ENCODE results near the gene RPP21.

The RPP21 gene

DNA sequence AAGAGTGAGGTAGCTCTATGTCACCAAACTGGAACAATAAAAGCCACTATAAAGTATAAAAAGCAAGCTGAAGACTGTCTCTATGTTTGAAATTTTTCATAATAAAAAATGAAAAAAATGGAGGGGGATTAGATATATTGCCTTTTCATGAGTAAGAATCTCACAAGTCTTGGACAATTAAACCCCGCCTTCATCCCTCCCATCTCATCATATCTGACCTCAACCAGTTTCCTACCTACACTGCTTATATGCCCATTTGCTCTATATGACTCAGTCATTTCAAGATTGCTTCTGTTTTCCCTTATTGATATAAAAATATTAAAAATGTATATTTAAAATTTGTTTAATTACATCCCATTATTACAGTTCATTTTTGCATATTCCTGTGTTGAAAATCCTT is 21.1 kb upstream of the RPP21 start:
- peaks cover 0 to 9% of the 10 kb centered on the region in 2 experiments; a peak in 1 of 3 replicates for H3K36me3 ChIP-seq (ENCODE audit: control insufficient read depth in 2 of 2, insufficient read depth in 1 of 2, low read length in 2 of 2)
- CTCF ChIA-PET: interaction anchor here (1.0 to 1.5 kb wide), 3 partner anchors 34 to 105 kb away, joined by 3 to 6 read pairs (median 3); no protein-coding TSS in a partner anchor
- TF ChIP-seq ZNF768 (tag by site-specific recombination; IDR thresholded peaks at IDR 0.05): no peak
- TF ChIP-seq ZNF19 (tag by site-specific recombination; IDR thresholded peaks at IDR 0.05; ENCODE audit: low read depth): no peak
- TF ChIP-seq ZNF580 (tag by site-specific recombination; IDR thresholded peaks at IDR 0.05): no peak
- no peak for TF ChIP-seq ZSCAN23 (tag by site-specific recombination; IDR thresholded peaks at IDR 0.05)
- no peak for TF ChIP-seq ZNF280C (tag by site-specific recombination; IDR thresholded peaks at IDR 0.05)
- no peak for TF ChIP-seq ZBTB8A (tag by site-specific recombination; IDR thresholded peaks at IDR 0.05)
- no peak for TF ChIP-seq ZNF184 (tag by site-specific recombination; IDR thresholded peaks at IDR 0.05)
- TF ChIP-seq ZNF610 (tag by site-specific recombination; IDR thresholded peaks at IDR 0.05; ENCODE audit: borderline replicate concordance): no peak
- no peak for TF ChIP-seq SP2 (tag by site-specific recombination; IDR thresholded peaks at IDR 0.05)
- no peak for TF ChIP-seq ZNF239 (tag by site-specific recombination; IDR thresholded peaks at IDR 0.05)
- TF ChIP-seq GLIS2 (tag by site-specific recombination; IDR thresholded peaks at IDR 0.05): no peak
- no peak for TF ChIP-seq PRDM1 (tag by site-specific recombination; IDR thresholded peaks at IDR 0.05)
- TF ChIP-seq ZNF521 (tag by site-specific recombination; IDR thresholded peaks at IDR 0.05): no peak
- no peak for TF ChIP-seq ZNF707 (tag by site-specific recombination; IDR thresholded peaks at IDR 0.05)
- TF ChIP-seq, protein P1, sequence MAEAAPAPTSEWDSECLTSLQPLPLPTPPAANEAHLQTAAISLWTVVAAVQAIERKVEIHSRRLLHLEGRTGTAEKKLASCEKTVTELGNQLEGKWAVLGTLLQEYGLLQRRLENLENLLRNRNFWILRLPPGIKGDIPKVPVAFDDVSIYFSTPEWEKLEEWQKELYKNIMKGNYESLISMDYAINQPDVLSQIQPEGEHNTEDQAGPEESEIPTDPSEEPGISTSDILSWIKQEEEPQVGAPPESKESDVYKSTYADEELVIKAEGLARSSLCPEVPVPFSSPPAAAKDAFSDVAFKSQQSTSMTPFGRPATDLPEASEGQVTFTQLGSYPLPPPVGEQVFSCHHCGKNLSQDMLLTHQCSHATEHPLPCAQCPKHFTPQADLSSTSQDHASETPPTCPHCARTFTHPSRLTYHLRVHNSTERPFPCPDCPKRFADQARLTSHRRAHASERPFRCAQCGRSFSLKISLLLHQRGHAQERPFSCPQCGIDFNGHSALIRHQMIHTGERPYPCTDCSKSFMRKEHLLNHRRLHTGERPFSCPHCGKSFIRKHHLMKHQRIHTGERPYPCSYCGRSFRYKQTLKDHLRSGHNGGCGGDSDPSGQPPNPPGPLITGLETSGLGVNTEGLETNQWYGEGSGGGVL (tag by site-specific recombination; IDR thresholded peaks at IDR 0.05): no peak
- TF ChIP-seq ZNF211 (tag by site-specific recombination; IDR thresholded peaks at IDR 0.05; ENCODE audit: low read depth): no peak
- TF ChIP-seq, protein P2, sequence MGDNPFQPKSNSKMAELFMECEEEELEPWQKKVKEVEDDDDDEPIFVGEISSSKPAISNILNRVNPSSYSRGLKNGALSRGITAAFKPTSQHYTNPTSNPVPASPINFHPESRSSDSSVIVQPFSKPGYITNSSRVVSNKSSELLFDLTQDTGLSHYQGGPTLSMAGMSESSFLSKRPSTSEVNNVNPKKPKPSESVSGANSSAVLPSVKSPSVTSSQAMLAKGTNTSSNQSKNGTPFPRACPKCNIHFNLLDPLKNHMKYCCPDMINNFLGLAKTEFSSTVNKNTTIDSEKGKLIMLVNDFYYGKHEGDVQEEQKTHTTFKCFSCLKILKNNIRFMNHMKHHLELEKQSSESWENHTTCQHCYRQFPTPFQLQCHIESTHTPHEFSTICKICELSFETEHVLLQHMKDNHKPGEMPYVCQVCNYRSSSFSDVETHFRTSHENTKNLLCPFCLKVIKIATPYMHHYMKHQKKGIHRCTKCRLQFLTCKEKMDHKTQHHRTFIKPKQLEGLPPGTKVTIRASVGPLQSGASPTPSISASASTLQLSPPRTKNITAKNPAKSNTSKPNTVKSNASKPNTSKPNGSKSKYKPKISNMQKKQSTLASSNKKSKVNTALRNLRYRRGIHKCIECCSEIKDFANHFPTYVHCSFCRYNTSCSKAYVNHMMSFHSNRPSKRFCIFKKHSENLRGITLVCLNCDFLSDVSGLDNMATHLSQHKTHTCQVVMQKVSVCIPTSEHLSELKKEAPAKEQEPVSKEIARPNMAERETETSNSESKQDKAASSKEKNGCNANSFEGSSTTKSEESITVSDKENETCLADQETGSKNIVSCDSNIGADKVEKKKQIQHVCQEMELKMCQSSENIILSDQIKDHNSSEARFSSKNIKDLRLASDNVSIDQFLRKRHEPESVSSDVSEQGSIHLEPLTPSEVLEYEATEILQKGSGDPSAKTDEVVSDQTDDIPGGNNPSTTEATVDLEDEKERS (tag by site-specific recombination; IDR thresholded peaks at IDR 0.05): no peak
- H3K9me3 ChIP-seq (ENCODE audit: control insufficient read depth, insufficient read depth, low read depth, low read length): no peaks in the 10 kb centered on the region
- H3K4me1 ChIP-seq (ENCODE audit: control insufficient read depth, insufficient read depth, low read length): peaks cover 10% of the 10 kb centered on the region; the same call in 1 of the 2 replicates
- H3K27ac ChIP-seq (ENCODE audit: extremely low read depth, low read depth, low read length): no peak overlapping the region
- no peak overlapping the region for H3K4me3 ChIP-seq (ENCODE audit: low read depth, low read length)
- POLR2A ChIA-PET: no interaction called here

GRCh38 chr6:30325150-30325872 is 19.6 kb upstream of the RPP21 start:
- ChIA-PET POLR2A (interaction anchor here (0.8 to 2.0 kb wide), 8 partner anchors 9 to 264 kb away, joined by 3 to 24 read pairs (median 4); partner anchors contain the start of genes POLR1H, RPP21 and TRIM26), CTCF (interaction anchor here (1.1 to 1.3 kb wide), 2 partner anchors 9 to 106 kb away, joined by 3 to 7 read pairs; no protein-coding TSS in a partner anchor)
- Histone ChIP-seq H3K36me3 (ENCODE audit: control insufficient read depth in 2 of 2, insufficient read depth in 1 of 2, low read length in 2 of 2) (peaks cover 6 to 15% of the 10 kb centered on the region in 2 experiments; a peak in 2 of 3 replicates), H3K9me3 (ENCODE audit: control insufficient read depth, insufficient read depth, low read depth, low read length) (no peaks in the 10 kb centered on the region), H3K4me1 (ENCODE audit: control insufficient read depth, insufficient read depth, low read length) (peaks cover 10% of the 10 kb centered on the region; the same call in 1 of the 2 replicates), H3K4me3 (ENCODE audit: low read depth, low read length) (peak overlapping the region; percentile 91), H3K27ac (ENCODE audit: extremely low read depth, low read depth, low read length) (peak overlapping the region; percentile 81)
- no peak for TF ChIP-seq ZNF112 (tag by site-specific recombination; IDR thresholded peaks at IDR 0.05)
- TF ChIP-seq ZNF391 (tag by site-specific recombination; IDR thresholded peaks at IDR 0.05; ENCODE audit: borderline replicate concordance, low read depth): 0 out of 2 replicates have a peak, but pooled peaks have one; percentile 7
- TF ChIP-seq ZSCAN16 (tag by site-specific recombination; IDR thresholded peaks at IDR 0.05): no peak
- TF ChIP-seq, protein P3, sequence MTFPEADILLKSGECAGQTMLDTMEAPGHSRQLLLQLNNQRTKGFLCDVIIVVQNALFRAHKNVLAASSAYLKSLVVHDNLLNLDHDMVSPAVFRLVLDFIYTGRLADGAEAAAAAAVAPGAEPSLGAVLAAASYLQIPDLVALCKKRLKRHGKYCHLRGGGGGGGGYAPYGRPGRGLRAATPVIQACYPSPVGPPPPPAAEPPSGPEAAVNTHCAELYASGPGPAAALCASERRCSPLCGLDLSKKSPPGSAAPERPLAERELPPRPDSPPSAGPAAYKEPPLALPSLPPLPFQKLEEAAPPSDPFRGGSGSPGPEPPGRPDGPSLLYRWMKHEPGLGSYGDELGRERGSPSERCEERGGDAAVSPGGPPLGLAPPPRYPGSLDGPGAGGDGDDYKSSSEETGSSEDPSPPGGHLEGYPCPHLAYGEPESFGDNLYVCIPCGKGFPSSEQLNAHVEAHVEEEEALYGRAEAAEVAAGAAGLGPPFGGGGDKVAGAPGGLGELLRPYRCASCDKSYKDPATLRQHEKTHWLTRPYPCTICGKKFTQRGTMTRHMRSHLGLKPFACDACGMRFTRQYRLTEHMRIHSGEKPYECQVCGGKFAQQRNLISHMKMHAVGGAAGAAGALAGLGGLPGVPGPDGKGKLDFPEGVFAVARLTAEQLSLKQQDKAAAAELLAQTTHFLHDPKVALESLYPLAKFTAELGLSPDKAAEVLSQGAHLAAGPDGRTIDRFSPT (tag by site-specific recombination; IDR thresholded peaks at IDR 0.05): no peak
- TF ChIP-seq PRDM1 (tag by site-specific recombination; IDR thresholded peaks at IDR 0.05): peak; percentile 47; the same call in 1 of the 2 replicates
- TF ChIP-seq ZNF664 (tag by site-specific recombination; IDR thresholded peaks at IDR 0.05): no peak
- TF ChIP-seq, protein P4, sequence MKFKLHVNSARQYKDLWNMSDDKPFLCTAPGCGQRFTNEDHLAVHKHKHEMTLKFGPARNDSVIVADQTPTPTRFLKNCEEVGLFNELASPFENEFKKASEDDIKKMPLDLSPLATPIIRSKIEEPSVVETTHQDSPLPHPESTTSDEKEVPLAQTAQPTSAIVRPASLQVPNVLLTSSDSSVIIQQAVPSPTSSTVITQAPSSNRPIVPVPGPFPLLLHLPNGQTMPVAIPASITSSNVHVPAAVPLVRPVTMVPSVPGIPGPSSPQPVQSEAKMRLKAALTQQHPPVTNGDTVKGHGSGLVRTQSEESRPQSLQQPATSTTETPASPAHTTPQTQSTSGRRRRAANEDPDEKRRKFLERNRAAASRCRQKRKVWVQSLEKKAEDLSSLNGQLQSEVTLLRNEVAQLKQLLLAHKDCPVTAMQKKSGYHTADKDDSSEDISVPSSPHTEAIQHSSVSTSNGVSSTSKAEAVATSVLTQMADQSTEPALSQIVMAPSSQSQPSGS (tag by site-specific recombination; IDR thresholded peaks at IDR 0.05; ENCODE audit: low read depth): 0 out of 2 replicates have a peak, but pooled peaks have one; percentile 2
